NCI-H69 (cell line): ENCODE measurements around the gene LIN9.
"Not testable (repeated sequence)": the region's sequence is repeated elsewhere in the genome, so short reads cannot be mapped to it uniquely, and the experiment has no call there.

ENCODE experiments used
- DNase-seq: peaks from one replicate; lab custom pipeline; 2025; lab: John Stamatoyannopoulos, UW

The LIN9 gene

GRCh38 chr1:226211181-226211821 is 97.7 kb downstream of the LIN9 start:
- DNase-seq: peak; percentile 15

GRCh38 chr1:226210571-226211176 is 98.3 kb downstream of the LIN9 start:
- no peak for DNase-seq

GRCh38 chr1:226209307-226210059 is 99.5 kb downstream of the LIN9 start:
- no peak for DNase-seq

GRCh38 chr1:226207048-226207447 is 101.9 kb downstream of the LIN9 start:
- DNase-seq: no peak

- DNase-seq: no peak
These were observed 104.8 kb downstream of the LIN9 start for GRCh38 chr1:226204198-226204597.

GRCh38 chr1:226203655-226204054 is 105.3 kb downstream of the LIN9 start:
- peak; percentile 40 for DNase-seq

GRCh38 chr1:226203240-226203639 is 105.7 kb downstream of the LIN9 start:
- DNase-seq: no peak

- not testable (repeated sequence) for DNase-seq
These were observed 106.3 kb downstream of the LIN9 start for GRCh38 chr1:226202666-226203065.

- no peak for DNase-seq
These were observed 106.7 kb downstream of the LIN9 start for GRCh38 chr1:226202246-226202645.

GRCh38 chr1:226201029-226201593 is 107.9 kb downstream of the LIN9 start:
- peak; percentile 24 for DNase-seq

GRCh38 chr1:226199971-226200370 is 109.0 kb downstream of the LIN9 start:
- no peak for DNase-seq

- DNase-seq: peak; percentile 96
These were observed 113.8 kb downstream of the LIN9 start for GRCh38 chr1:226195144-226195543.

GRCh38 chr1:226187380-226187779 is 121.6 kb downstream of the LIN9 start:
- DNase-seq: no peak

GRCh38 chr1:226187019-226187322 is 122.0 kb downstream of the LIN9 start:
- no peak for DNase-seq

GRCh38 chr1:226186124-226187018 is 122.6 kb downstream of the LIN9 start, which contains the start of gene ACBD3:
Gene ACBD3, minus strand, starts transcription at chr1:226186741. Its CDS starts 66 bp downstream, at chr1:226186675.
- DNase-seq: peak; percentile 96

- no peak for DNase-seq
These were observed 123.6 kb downstream of the LIN9 start for GRCh38 chr1:226185141-226186036.

- peak; percentile 41 for DNase-seq
These were observed 126.8 kb downstream of the LIN9 start for GRCh38 chr1:226181996-226182714.
